GM21737 (cell line): Measurements from ENCODE around the gene COL5A2.

Source experiments
- ATAC-seq: cut with Tn5 transposase; IDR thresholded peaks from one replicate; pipeline ENCODE4 v1.9.1; 2021; ENCODE audit warnings: mild to moderate bottlenecking, moderate library complexity; ENCODE audit not compliant: unreplicated experiment

The COL5A2 gene

GRCh38 chr2:189151906-189152305 lies 27.7 kb downstream of the COL5A2 start:
- ATAC-seq: no peak

- ATAC-seq: no peak
Measured at GRCh38 chr2:189150033-189150432, 29.5 kb downstream of the COL5A2 start.

GRCh38 chr2:189147989-189148388 lies 31.6 kb downstream of the COL5A2 start:
- no peak for ATAC-seq

GRCh38 chr2:189147361-189147760 lies 32.2 kb downstream of the COL5A2 start:
- ATAC-seq: no peak

GRCh38 chr2:189146553-189146952 lies 33.0 kb downstream of the COL5A2 start:
- no peak for ATAC-seq

GRCh38 chr2:189144700-189145211 lies 34.8 kb downstream of the COL5A2 start:
- ATAC-seq: no peak

GRCh38 chr2:189143925-189144324 lies 35.6 kb downstream of the COL5A2 start:
- ATAC-seq: no peak

GRCh38 chr2:189142893-189143759 lies 36.4 kb downstream of the COL5A2 start:
- ATAC-seq: peak; percentile 95

- no peak for ATAC-seq
Measured at GRCh38 chr2:189138800-189139199, 40.8 kb downstream of the COL5A2 start.

- ATAC-seq: no peak
Measured at GRCh38 chr2:189137519-189137918, 42.0 kb downstream of the COL5A2 start.

GRCh38 chr2:189134485-189134884 lies 45.1 kb downstream of the COL5A2 start:
- no peak for ATAC-seq

- no peak for ATAC-seq
Measured at GRCh38 chr2:189131991-189132390, 47.6 kb downstream of the COL5A2 start.

- ATAC-seq: no peak
Measured at GRCh38 chr2:189129971-189130370, 49.6 kb downstream of the COL5A2 start.

- no peak for ATAC-seq
Measured at GRCh38 chr2:189128970-189129369, 50.6 kb downstream of the COL5A2 start.

- ATAC-seq: no peak
Measured at GRCh38 chr2:189127756-189128155, 51.8 kb downstream of the COL5A2 start.

- ATAC-seq: no peak
Measured at GRCh38 chr2:189125195-189125594, 54.4 kb downstream of the COL5A2 start.

GRCh38 chr2:189124175-189124574 lies 55.4 kb downstream of the COL5A2 start:
- ATAC-seq: no peak

GRCh38 chr2:189118386-189118785 lies 61.2 kb downstream of the COL5A2 start:
- no peak for ATAC-seq

- ATAC-seq: no peak
Measured at GRCh38 chr2:189116979-189117378, 62.6 kb downstream of the COL5A2 start.

GRCh38 chr2:189116087-189116486 lies 63.5 kb downstream of the COL5A2 start:
- no peak for ATAC-seq

GRCh38 chr2:189115126-189115525 lies 64.4 kb downstream of the COL5A2 start:
- no peak for ATAC-seq

- no peak for ATAC-seq
Measured at GRCh38 chr2:189113963-189114362, 65.6 kb downstream of the COL5A2 start.
